HepG2 (cell line): ENCODE measurements around the gene TMEM41B. TPM values are rescaled to one million over a fixed set of nuclear protein-coding genes. Genes with fewer than 3 reads are reported as not detected.

ENCODE experiments used
- ATAC-seq: fragments of 200-7000 bp; cut with Tn5 transposase; 3 replicates; pipeline ENCODE4 v1.9.1; 2020; ENCODE audit warnings: mild to moderate bottlenecking, moderate library complexity
- BruUV-seq: library from RNA; stranded (reverse); fragments of 400-500 nt; replicated peaks from 2 replicates; lab custom pipeline; 2021; lab: Mats Ljungman, UMichigan
- CTCF ChIA-PET: fragments of 300-600 bp; formaldehyde crosslinking; extraction: SDS; loops from one replicate; lab custom pipeline; 2021; ENCODE audit warnings: low total read pairs, inconsistent platforms, low intra/inter-chr PET ratio; lab: Yijun Ruan, JAX
- POLR2A ChIA-PET: fragments of 350-600 bp; sonication (Branson Sonifier 250); formaldehyde crosslinking; loops from one replicate; lab custom pipeline; 2020; ENCODE audit warnings: antibody characterized with exemption, inconsistent platforms; lab: Yijun Ruan, JAX
- DNase-seq: peaks from one replicate; pipeline ENCODE4 v3.0.0-alpha.2; 2015; ENCODE audit warnings: low spot score
- FAIRE-seq: peaks from 3 replicates; lab custom pipeline; 2011; peaks lifted over from hg19 to GRCh38; lab: Jason Lieb, UNC
- H2AFZ ChIP-seq: one replicate; pipeline ENCODE4 v1.6.1; 2011; ENCODE audit warnings: low read length, inconsistent platforms
- H3K27ac ChIP-seq: fragments of 300-600 bp; 3 replicates; pipeline ENCODE4 v1.8.0; 2011; ENCODE audit warnings: mixed run types, mild to moderate bottlenecking, mixed read lengths, low read length, inconsistent platforms; ENCODE audit not compliant: insufficient read depth; ENCODE audit errors: extremely low read length
- H3K27me3 ChIP-seq, 2 experiments: fragments of 200-600 bp in 1 of 2; 2 replicates in 1 of 2; 3 replicates in 1 of 2; pipeline versions ENCODE4 v1.6.0 to v1.8.0; 2011; ENCODE audit warnings: low read length in 2 of 2, mild to moderate bottlenecking in 2 of 2, moderate library complexity in 2 of 2, inconsistent platforms in 1 of 2; ENCODE audit not compliant: insufficient read depth in 2 of 2, control insufficient read depth in 1 of 2
- H3K36me3 ChIP-seq, 2 experiments: fragments of 200-600 bp in 1 of 2; replicated peaks in 1 of 2; 2 replicates in 1 of 2; 3 replicates in 1 of 2; pipeline versions ENCODE4 v1.5.1 to v1.8.0; 2011; ENCODE audit warnings: low read length in 2 of 2, inconsistent platforms in 1 of 2; ENCODE audit not compliant: insufficient read depth in 2 of 2, control insufficient read depth in 1 of 2
- H3K4me1 ChIP-seq: 2 replicates; pipeline ENCODE4 v1.5.1; 2012; ENCODE audit warnings: low read length, inconsistent platforms; ENCODE audit not compliant: insufficient read depth
- H3K4me2 ChIP-seq: 2 replicates; pipeline ENCODE4 v1.6.0; 2011; ENCODE audit warnings: low read depth, low read length, inconsistent platforms
- H3K4me3 ChIP-seq, 3 experiments: fragments of 200-600 bp in 1 of 3; sonication (generic), shearing (Covaris generic) in 1 of 3; replicated peaks in 1 of 3; 2 replicates each; pipeline ENCODE4 v1.5.1; 2011 to 2016; ENCODE audit warnings: low read length in 3 of 3, inconsistent platforms in 2 of 3, low read depth in 2 of 3, mild to moderate bottlenecking in 2 of 3, control low read depth in 1 of 3, mixed read lengths in 1 of 3; ENCODE audit not compliant: insufficient read depth in 1 of 3
- H3K79me2 ChIP-seq: one replicate; pipeline ENCODE4 v1.6.1; 2011; ENCODE audit warnings: low read length, inconsistent platforms; ENCODE audit not compliant: insufficient read depth
- H3K9ac ChIP-seq: 2 replicates; pipeline ENCODE4 v1.6.0; 2011; ENCODE audit warnings: mild to moderate bottlenecking, low read depth, low read length, inconsistent platforms; ENCODE audit not compliant: insufficient read depth
- H3K9me3 ChIP-seq: 2 replicates; pipeline ENCODE4 v1.5.1; 2012; ENCODE audit warnings: mild to moderate bottlenecking, low read length
- H4K20me1 ChIP-seq: 2 replicates; pipeline ENCODE4 v1.6.0; 2011; ENCODE audit warnings: inconsistent platforms, mild to moderate bottlenecking, low read length, moderate library complexity; ENCODE audit not compliant: insufficient read depth
- CBX5 ChIP-seq: sonication (generic); formaldehyde crosslinking; IDR thresholded peaks from 2 replicates; pipeline ENCODE4 v1.4.0; 2020; ENCODE audit warnings: missing genetic modification reagents, borderline replicate concordance
- HES4 ChIP-seq: sonication (generic); formaldehyde crosslinking; IDR thresholded peaks from 2 replicates; pipeline ENCODE4 v1.9.0; 2021; ENCODE audit warnings: mild to moderate bottlenecking, missing genetic modification reagents, borderline replicate concordance
- JDP2 ChIP-seq: sonication (generic); formaldehyde crosslinking; IDR thresholded peaks from 2 replicates; pipeline ENCODE4 v1.8.1; 2022; ENCODE audit warnings: missing genetic modification reagents, borderline replicate concordance
- MTA3 ChIP-seq: sonication (generic); formaldehyde crosslinking; IDR thresholded peaks from 2 replicates; pipeline ENCODE4 v1.4.0; 2020; ENCODE audit warnings: missing genetic modification reagents
- NFKB2 ChIP-seq: sonication (generic); formaldehyde crosslinking; IDR thresholded peaks from 2 replicates; pipeline ENCODE4 v1.4.0; 2020; ENCODE audit warnings: missing genetic modification reagents, borderline replicate concordance
- PCBP2 ChIP-seq: fragments of 200-400 bp; formaldehyde crosslinking; optimal IDR thresholded peaks from 2 replicates; pipeline ENCODE3; 2018; ENCODE audit warnings: low read length, low read depth; ENCODE audit not compliant: poor library complexity, severe bottlenecking
- SCMH1 ChIP-seq: sonication (generic); formaldehyde crosslinking; IDR thresholded peaks from 2 replicates; pipeline ENCODE4 v1.9.0; 2021; ENCODE audit warnings: missing genetic modification reagents, mild to moderate bottlenecking, borderline replicate concordance
- TEAD2 ChIP-seq: sonication (generic); formaldehyde crosslinking; IDR thresholded peaks from 2 replicates; pipeline ENCODE4 v1.9.0; 2021; ENCODE audit warnings: missing genetic modification reagents
- XRCC5 ChIP-seq: fragments of 200-400 bp; formaldehyde crosslinking; optimal IDR thresholded peaks from 2 replicates; pipeline ENCODE3; 2017; ENCODE audit warnings: mild to moderate bottlenecking, low read length
- ZNF468 ChIP-seq: sonication (generic); formaldehyde crosslinking; IDR thresholded peaks from 2 replicates; pipeline ENCODE4 v1.8.0; 2022; ENCODE audit warnings: mild to moderate bottlenecking, moderate library complexity, missing genetic modification reagents
- ZNF7 ChIP-seq: IDR thresholded peaks from 2 replicates; pipeline ENCODE4 v1.6.1; 2016; ENCODE audit warnings: missing biosample characterization, missing genetic modification reagents
- ZNF766 ChIP-seq: sonication (generic); formaldehyde crosslinking; IDR thresholded peaks from 2 replicates; pipeline ENCODE4 v1.5.0; 2020; ENCODE audit warnings: missing genetic modification reagents, borderline replicate concordance
- ZNF781 ChIP-seq: sonication (generic); formaldehyde crosslinking; IDR thresholded peaks from 2 replicates; pipeline ENCODE4 v1.5.1; 2020; ENCODE audit warnings: borderline replicate concordance, mild to moderate bottlenecking, missing genetic modification reagents; ENCODE audit errors: not compliant biosample characterization
- WGBS: methylation state at CpG from one replicate; pipeline ENCODE4 v1.1.6; 2017; ENCODE audit warnings: low lambda C conversion rate; 5-methylcytosine and 5-hydroxymethylcytosine counted together
- in situ Hi-C: cut with HindIII; loops from 2 replicates; pipeline ENCODE4 v1.10.0; 2017; ENCODE audit warnings: low pct_unique_long_range_greater_than_20kb; ENCODE audit not compliant: extremely low pct_ligation_motif_present
- intact Hi-C: fragments of 100-400 bp; cut with micrococcal nuclease; formaldehyde crosslinking; loops from one replicate; pipeline ENCODE4 v1.10.0; 2022; ENCODE audit not compliant: unreplicated experiment
- polyA plus RNA-seq, 8 experiments: library from polyadenylated mRNA; depleted of rRNA in 3 of 8; stranded (reverse) in 7 of 8; unstranded in 1 of 8; fragments of >200 nt; fragmentation: Illumina TruSeq in 4 of 8; extraction: Trizol in 4 of 8; gene quantifications; 2 replicates each; pipeline versions ENCODE4 v1.2.1 to v1.2.3, GENCODE V29; 2011 to 2016; ENCODE audit warnings: low read depth in 4 of 8, missing spikeins in 1 of 8, mixed read lengths in 1 of 8; ENCODE audit not compliant: insufficient read depth in 1 of 8
- total RNA-seq, 5 experiments: library from RNA; depleted of rRNA; stranded (reverse); fragments of >200 nt; fragmentation: Illumina TruSeq; extraction: Trizol; gene quantifications; 2 replicates each; pipeline ENCODE4 v1.2.3, GENCODE V29; 2016; ENCODE audit warnings: low read depth in 1 of 5
- TF ChIP-seq, protein P1 (sequence below): sonication (generic); formaldehyde crosslinking; IDR thresholded peaks from 2 replicates; pipeline ENCODE4 v1.9.0; 2021; ENCODE audit warnings: missing genetic modification reagents, mild to moderate bottlenecking, borderline replicate concordance
- TF ChIP-seq, protein P2 (sequence below): sonication (generic); formaldehyde crosslinking; conservative IDR thresholded peaks from 2 replicates; pipeline ENCODE4 v1.4.0; 2020; ENCODE audit warnings: missing genetic modification reagents
- TF ChIP-seq, protein P3 (sequence below): sonication (generic); formaldehyde crosslinking; IDR thresholded peaks from 2 replicates; pipeline ENCODE4 v1.4.0; 2020; ENCODE audit warnings: missing genetic modification reagents
- TF ChIP-seq, protein P4 (sequence below): IDR thresholded peaks from 2 replicates; pipeline ENCODE4 v1.6.1; 2016

Gene TMEM41B
- total and polyA plus RNA-seq, 2 of the 13 experiments (the other 11 are each of a cell fraction or from before 2014, with no cell fraction given), result 36.8 to 48.1 TPM

DNA sequence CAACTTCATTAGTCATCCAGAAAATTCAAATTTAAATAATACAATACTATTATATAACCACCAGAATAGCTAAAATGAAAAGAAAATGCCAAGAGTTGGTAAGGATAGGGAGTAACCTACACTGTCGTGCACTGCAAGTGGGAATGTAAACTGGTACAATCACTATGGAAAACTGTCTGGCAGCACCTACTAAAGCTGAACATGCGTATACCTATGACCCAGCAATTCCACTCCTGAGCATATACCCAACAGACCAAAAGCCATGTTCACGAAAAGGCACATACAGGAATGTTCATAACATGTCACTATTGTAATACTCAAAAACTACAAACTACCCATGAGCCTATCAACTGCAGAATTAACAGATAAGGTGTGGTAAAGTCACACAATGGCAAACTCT, 81.9 kb downstream of the TMEM41B start:
- no peak for ATAC-seq

DNA sequence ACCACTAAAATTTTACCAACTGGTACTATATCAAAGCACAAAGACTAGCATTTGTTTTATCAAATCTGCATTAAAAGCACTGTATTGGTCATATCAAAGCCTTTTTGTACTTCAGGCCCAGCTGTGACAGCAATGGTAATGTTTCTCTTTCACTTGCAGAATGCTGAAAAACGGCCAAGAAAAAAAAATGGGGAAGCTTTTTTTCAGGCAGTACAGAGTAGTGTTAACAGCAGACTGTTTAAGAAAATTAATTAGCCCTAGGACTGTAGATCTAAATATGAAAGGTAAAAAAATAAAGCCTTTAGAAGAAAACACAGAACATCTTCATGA, 82.6 kb downstream of the TMEM41B start:
- Histone ChIP-seq H3K9ac (no peak overlapping the region), H3K79me2 (peaks cover 88% of the 10 kb centered on the region), H3K9me3 (no peaks in the 10 kb centered on the region), H3K27ac (no peak overlapping the region), H3K4me3 (no peak overlapping the region), H3K27me3 (no peaks in the 10 kb centered on the region), H3K4me2 (no peak overlapping the region), H4K20me1 (peaks cover 31% of the 10 kb centered on the region), H3K36me3 (no peaks in the 10 kb centered on the region; a peak in 1 of 5 replicates), H3K4me1 (peaks cover 24% of the 10 kb centered on the region), H2AFZ (no peak overlapping the region)
- DNase-seq, result no peak
- WGBS, result 65% methylated on average over 1 of the region's 1 CpG
- no TSS peak for BruUV-seq
- ATAC-seq, result no peak
- intact Hi-C loops (no loop called here), in situ Hi-C loops (no loop called here)
- POLR2A ChIA-PET, result no interaction called here
- FAIRE-seq, result no peak
- CTCF ChIA-PET, result no interaction called here
- TF ChIP-seq XRCC5 (no peak), ZNF781 (CRISPR knock-in tag) (no peak), CBX5 (no peak), SCMH1 (CRISPR knock-in tag) (no peak), HES4 (CRISPR knock-in tag) (no peak), MTA3 (CRISPR knock-in tag) (no peak), ZNF468 (CRISPR knock-in tag) (no peak), TEAD2 (CRISPR knock-in tag) (no peak)
- TF ChIP-seq, protein P1, sequence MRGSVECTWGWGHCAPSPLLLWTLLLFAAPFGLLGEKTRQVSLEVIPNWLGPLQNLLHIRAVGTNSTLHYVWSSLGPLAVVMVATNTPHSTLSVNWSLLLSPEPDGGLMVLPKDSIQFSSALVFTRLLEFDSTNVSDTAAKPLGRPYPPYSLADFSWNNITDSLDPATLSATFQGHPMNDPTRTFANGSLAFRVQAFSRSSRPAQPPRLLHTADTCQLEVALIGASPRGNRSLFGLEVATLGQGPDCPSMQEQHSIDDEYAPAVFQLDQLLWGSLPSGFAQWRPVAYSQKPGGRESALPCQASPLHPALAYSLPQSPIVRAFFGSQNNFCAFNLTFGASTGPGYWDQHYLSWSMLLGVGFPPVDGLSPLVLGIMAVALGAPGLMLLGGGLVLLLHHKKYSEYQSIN (CRISPR knock-in tag), result no peak
- TF ChIP-seq, protein P2, sequence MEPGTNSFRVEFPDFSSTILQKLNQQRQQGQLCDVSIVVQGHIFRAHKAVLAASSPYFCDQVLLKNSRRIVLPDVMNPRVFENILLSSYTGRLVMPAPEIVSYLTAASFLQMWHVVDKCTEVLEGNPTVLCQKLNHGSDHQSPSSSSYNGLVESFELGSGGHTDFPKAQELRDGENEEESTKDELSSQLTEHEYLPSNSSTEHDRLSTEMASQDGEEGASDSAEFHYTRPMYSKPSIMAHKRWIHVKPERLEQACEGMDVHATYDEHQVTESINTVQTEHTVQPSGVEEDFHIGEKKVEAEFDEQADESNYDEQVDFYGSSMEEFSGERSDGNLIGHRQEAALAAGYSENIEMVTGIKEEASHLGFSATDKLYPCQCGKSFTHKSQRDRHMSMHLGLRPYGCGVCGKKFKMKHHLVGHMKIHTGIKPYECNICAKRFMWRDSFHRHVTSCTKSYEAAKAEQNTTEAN, result no peak
- TF ChIP-seq, protein P3, sequence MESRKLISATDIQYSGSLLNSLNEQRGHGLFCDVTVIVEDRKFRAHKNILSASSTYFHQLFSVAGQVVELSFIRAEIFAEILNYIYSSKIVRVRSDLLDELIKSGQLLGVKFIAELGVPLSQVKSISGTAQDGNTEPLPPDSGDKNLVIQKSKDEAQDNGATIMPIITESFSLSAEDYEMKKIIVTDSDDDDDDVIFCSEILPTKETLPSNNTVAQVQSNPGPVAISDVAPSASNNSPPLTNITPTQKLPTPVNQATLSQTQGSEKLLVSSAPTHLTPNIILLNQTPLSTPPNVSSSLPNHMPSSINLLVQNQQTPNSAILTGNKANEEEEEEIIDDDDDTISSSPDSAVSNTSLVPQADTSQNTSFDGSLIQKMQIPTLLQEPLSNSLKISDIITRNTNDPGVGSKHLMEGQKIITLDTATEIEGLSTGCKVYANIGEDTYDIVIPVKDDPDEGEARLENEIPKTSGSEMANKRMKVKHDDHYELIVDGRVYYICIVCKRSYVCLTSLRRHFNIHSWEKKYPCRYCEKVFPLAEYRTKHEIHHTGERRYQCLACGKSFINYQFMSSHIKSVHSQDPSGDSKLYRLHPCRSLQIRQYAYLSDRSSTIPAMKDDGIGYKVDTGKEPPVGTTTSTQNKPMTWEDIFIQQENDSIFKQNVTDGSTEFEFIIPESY (CRISPR knock-in tag), result no peak

More for the DNA sequence above, 81.9 kb downstream of the TMEM41B start:
- 94% methylated on average over 3 of the region's 3 CpGs for WGBS
- in situ Hi-C loops (no loop called here), intact Hi-C loops (no loop called here)
- no peaks in the 10 kb centered on the region for H3K27me3 ChIP-seq
- no TSS peak for BruUV-seq
- CTCF ChIA-PET, result no interaction called here
- FAIRE-seq (no peak), DNase-seq (no peak)
- H3K79me2 ChIP-seq, result peaks cover 88% of the 10 kb centered on the region
- POLR2A ChIA-PET, result no interaction called here
- no peaks in the 10 kb centered on the region for H3K9me3 ChIP-seq
- H3K36me3 ChIP-seq, result no peaks in the 10 kb centered on the region; a peak in 1 of 5 replicates
- H3K27ac ChIP-seq, result no peak overlapping the region
- H3K9ac ChIP-seq, result no peak overlapping the region
- no peak for TF ChIP-seq ZNF766 (CRISPR knock-in tag)
- no peak for TF ChIP-seq JDP2 (CRISPR knock-in tag)
- no peak for TF ChIP-seq PCBP2
- TF ChIP-seq, protein P4, sequence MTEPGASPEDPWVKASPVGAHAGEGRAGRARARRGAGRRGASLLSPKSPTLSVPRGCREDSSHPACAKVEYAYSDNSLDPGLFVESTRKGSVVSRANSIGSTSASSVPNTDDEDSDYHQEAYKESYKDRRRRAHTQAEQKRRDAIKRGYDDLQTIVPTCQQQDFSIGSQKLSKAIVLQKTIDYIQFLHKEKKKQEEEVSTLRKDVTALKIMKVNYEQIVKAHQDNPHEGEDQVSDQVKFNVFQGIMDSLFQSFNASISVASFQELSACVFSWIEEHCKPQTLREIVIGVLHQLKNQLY, result no peak
- TF ChIP-seq NFKB2, result no peak
- TF ChIP-seq ZNF7 (CRISPR knock-in tag), result 0 out of 2 replicates have a peak, but pooled peaks have one; percentile 35
- no peak overlapping the region for H3K4me2 ChIP-seq
- H4K20me1 ChIP-seq, result peaks cover 26% of the 10 kb centered on the region
- H3K4me3 ChIP-seq, result no peak overlapping the region
- peaks cover 24% of the 10 kb centered on the region for H3K4me1 ChIP-seq
- no peak overlapping the region for H2AFZ ChIP-seq
